ENCODE data around the gene TTBK2. TPM values are rescaled to one million over a fixed set of nuclear protein-coding genes. Genes with fewer than 3 reads are reported as not detected.

The TTBK2 gene
- total RNA-seq, 1 donor from 2014 or later = 47.8 TPM

GRCh38 chr15:42736178-42736792 lies 184.3 kb downstream of the TTBK2 start:
- peaks cover 7% of the 10 kb centered on the region for H3K27me3 Mint-ChIP-seq (ENCODE audit: unreplicated experiment)
- TF ChIP-seq CTCF (IDR thresholded peaks at IDR 0.05; ENCODE audit: partially characterized antibody, unreplicated experiment) = no peak
- peaks cover 10% of the 10 kb centered on the region for H3K4me1 Mint-ChIP-seq (ENCODE audit: low read depth, unreplicated experiment)
- H3K36me3 Mint-ChIP-seq (ENCODE audit: unreplicated experiment) = no peaks in the 10 kb centered on the region
- peak overlapping the region; percentile 68 for H3K27ac Mint-ChIP-seq (ENCODE audit: unreplicated experiment)
- DNase-seq = no peak
- peaks cover 11% of the 10 kb centered on the region for H3K9me3 Mint-ChIP-seq (ENCODE audit: unreplicated experiment)
- peak overlapping the region; percentile 88 for H3K4me3 Mint-ChIP-seq (ENCODE audit: unreplicated experiment)

- H3K4me1 Mint-ChIP-seq (ENCODE audit: low read depth, unreplicated experiment) = peaks cover 8% of the 10 kb centered on the region
- no peaks in the 10 kb centered on the region for H3K36me3 Mint-ChIP-seq (ENCODE audit: unreplicated experiment)
- no peak for DNase-seq
- no peak for TF ChIP-seq CTCF (IDR thresholded peaks at IDR 0.05; ENCODE audit: partially characterized antibody, unreplicated experiment)
- peaks cover 11% of the 10 kb centered on the region for H3K9me3 Mint-ChIP-seq (ENCODE audit: unreplicated experiment)
- peak overlapping the region; percentile 88 for H3K4me3 Mint-ChIP-seq (ENCODE audit: unreplicated experiment)
- H3K27me3 Mint-ChIP-seq (ENCODE audit: unreplicated experiment) = peaks cover 9% of the 10 kb centered on the region
- peak overlapping the region; percentile 68 for H3K27ac Mint-ChIP-seq (ENCODE audit: unreplicated experiment)
These were observed 185.0 kb downstream of the TTBK2 start for GRCh38 chr15:42735382-42736165.

GRCh38 chr15:42734076-42734672 lies 186.4 kb downstream of the TTBK2 start:
- peaks cover 12% of the 10 kb centered on the region for H3K4me1 Mint-ChIP-seq (ENCODE audit: low read depth, unreplicated experiment)
- H3K27me3 Mint-ChIP-seq (ENCODE audit: unreplicated experiment) = peaks cover 12% of the 10 kb centered on the region
- no peak overlapping the region for H3K4me3 Mint-ChIP-seq (ENCODE audit: unreplicated experiment)
- TF ChIP-seq CTCF (IDR thresholded peaks at IDR 0.05; ENCODE audit: partially characterized antibody, unreplicated experiment) = no peak
- peaks cover 15% of the 10 kb centered on the region for H3K9me3 Mint-ChIP-seq (ENCODE audit: unreplicated experiment)
- H3K36me3 Mint-ChIP-seq (ENCODE audit: unreplicated experiment) = no peaks in the 10 kb centered on the region
- H3K27ac Mint-ChIP-seq (ENCODE audit: unreplicated experiment) = no peak overlapping the region
- no peak for DNase-seq

GRCh38 chr15:42733027-42733426 lies 187.6 kb downstream of the TTBK2 start:
- no peak for DNase-seq
- no peak overlapping the region for H3K4me3 Mint-ChIP-seq (ENCODE audit: unreplicated experiment)
- no peaks in the 10 kb centered on the region for H3K36me3 Mint-ChIP-seq (ENCODE audit: unreplicated experiment)
- H3K27me3 Mint-ChIP-seq (ENCODE audit: unreplicated experiment) = peaks cover 17% of the 10 kb centered on the region
- H3K9me3 Mint-ChIP-seq (ENCODE audit: unreplicated experiment) = peaks cover 16% of the 10 kb centered on the region
- TF ChIP-seq CTCF (IDR thresholded peaks at IDR 0.05; ENCODE audit: partially characterized antibody, unreplicated experiment) = no peak
- peaks cover 19% of the 10 kb centered on the region for H3K4me1 Mint-ChIP-seq (ENCODE audit: low read depth, unreplicated experiment)
- H3K27ac Mint-ChIP-seq (ENCODE audit: unreplicated experiment) = no peak overlapping the region

Data from glutamatergic neuron (in vitro differentiated cells).